HUES64 (cell line): Measurements from ENCODE around the gene MAPK7.

Experiments
- H3K27ac ChIP-seq: 2 replicates; pipeline ENCODE4 v1.7.0; 2013; ENCODE audit warnings: low read depth, low read length, inconsistent platforms
- H3K27me3 ChIP-seq: 2 replicates; pipeline ENCODE4 v1.6.1; 2013; ENCODE audit warnings: mild to moderate bottlenecking, low read length; ENCODE audit not compliant: insufficient read depth
- H3K36me3 ChIP-seq: 2 replicates; pipeline ENCODE4 v1.6.1; 2013; ENCODE audit warnings: mild to moderate bottlenecking, low read length; ENCODE audit not compliant: insufficient read depth
- H3K4me1 ChIP-seq: 2 replicates; pipeline ENCODE4 v1.6.1; 2013; ENCODE audit warnings: mild to moderate bottlenecking, low read length, moderate library complexity; ENCODE audit not compliant: insufficient read depth
- H3K4me3 ChIP-seq: 2 replicates; pipeline ENCODE4 v1.5.1; 2013; ENCODE audit warnings: mild to moderate bottlenecking, low read length, moderate library complexity
- H3K9ac ChIP-seq: 2 replicates; pipeline ENCODE4 v1.6.1; 2013; ENCODE audit warnings: mild to moderate bottlenecking, low read depth, low read length
- H3K9me3 ChIP-seq: 2 replicates; pipeline ENCODE4 v1.6.1; 2013; ENCODE audit warnings: low read depth, low read length; ENCODE audit not compliant: insufficient read depth
- WGBS: fragments of 150-250, 120-280 bp; methylation state at CpG from one replicate; pipeline ENCODE4 v1.1.7; 2013; ENCODE audit warnings: missing lambda C conversion rate; 5-methylcytosine and 5-hydroxymethylcytosine counted together

Gene MAPK7

GRCh38 chr17:19354748-19355147, 23.6 kb upstream of the MAPK7 start:
- Histone ChIP-seq H3K27ac (no peak overlapping the region), H3K9ac (no peak overlapping the region), H3K27me3 (no peaks in the 10 kb centered on the region), H3K4me3 (no peak overlapping the region), H3K36me3 (peaks cover 11% of the 10 kb centered on the region; the same call in 1 of the 2 replicates), H3K4me1 (peaks cover 3% of the 10 kb centered on the region; the same call in 1 of the 2 replicates), H3K9me3 (no peaks in the 10 kb centered on the region)
- WGBS, result 78% methylated on average over 6 of the region's 6 CpGs

GRCh38 chr17:19357351-19357750, 20.9 kb upstream of the MAPK7 start:
- Histone ChIP-seq H3K9me3 (no peaks in the 10 kb centered on the region), H3K9ac (no peak overlapping the region), H3K27me3 (no peaks in the 10 kb centered on the region), H3K4me3 (no peak overlapping the region), H3K36me3 (peaks cover 11% of the 10 kb centered on the region; the same call in 1 of the 2 replicates), H3K4me1 (peaks cover 3% of the 10 kb centered on the region; the same call in 1 of the 2 replicates), H3K27ac (no peak overlapping the region)
- WGBS, result 92% methylated on average over 7 of the region's 7 CpGs

- Histone ChIP-seq H3K9ac (no peak overlapping the region), H3K27me3 (no peaks in the 10 kb centered on the region), H3K4me1 (peaks cover 3% of the 10 kb centered on the region; the same call in 1 of the 2 replicates), H3K27ac (no peak overlapping the region), H3K36me3 (peaks cover 11% of the 10 kb centered on the region; the same call in 1 of the 2 replicates), H3K4me3 (no peak overlapping the region), H3K9me3 (no peaks in the 10 kb centered on the region)
- 92% methylated on average over 7 of the region's 7 CpGs for whole genome bisulfite sequencing
These were observed 20.5 kb upstream of the MAPK7 start for GRCh38 chr17:19357761-19358160.

- H3K4me3 ChIP-seq, result no peak overlapping the region
- 92% methylated on average over 7 of the region's 7 CpGs for WGBS
- no peak overlapping the region for H3K27ac ChIP-seq
- no peaks in the 10 kb centered on the region for H3K9me3 ChIP-seq
- H3K4me1 ChIP-seq, result peaks cover 1% of the 10 kb centered on the region; the same call in 1 of the 2 replicates
- H3K36me3 ChIP-seq, result peaks cover 11% of the 10 kb centered on the region; the same call in 1 of the 2 replicates
- H3K9ac ChIP-seq, result no peak overlapping the region
- no peaks in the 10 kb centered on the region for H3K27me3 ChIP-seq
These were observed 19.1 kb upstream of the MAPK7 start for GRCh38 chr17:19359151-19359550.

GRCh38 chr17:19359856-19360255, 18.4 kb upstream of the MAPK7 start:
- no peak overlapping the region for H3K27ac ChIP-seq
- H3K4me1 ChIP-seq, result no peaks in the 10 kb centered on the region
- H3K27me3 ChIP-seq, result no peaks in the 10 kb centered on the region
- no peak overlapping the region for H3K4me3 ChIP-seq
- no peak overlapping the region for H3K9ac ChIP-seq
- H3K36me3 ChIP-seq, result peaks cover 11% of the 10 kb centered on the region; the same call in 1 of the 2 replicates
- no peaks in the 10 kb centered on the region for H3K9me3 ChIP-seq
- WGBS, result 96% methylated on average over 5 of the region's 5 CpGs

GRCh38 chr17:19360772-19361171, 17.5 kb upstream of the MAPK7 start:
- WGBS, result 93% methylated on average over 8 of the region's 8 CpGs
- peaks cover 11% of the 10 kb centered on the region; the same call in 1 of the 2 replicates for H3K36me3 ChIP-seq
- no peak overlapping the region for H3K9ac ChIP-seq
- no peaks in the 10 kb centered on the region for H3K4me1 ChIP-seq
- no peaks in the 10 kb centered on the region for H3K9me3 ChIP-seq
- H3K4me3 ChIP-seq, result no peak overlapping the region
- no peak overlapping the region for H3K27ac ChIP-seq
- no peaks in the 10 kb centered on the region for H3K27me3 ChIP-seq

- WGBS, result 79% methylated on average over 5 of the region's 6 CpGs
- no peak overlapping the region for H3K9ac ChIP-seq
- no peaks in the 10 kb centered on the region for H3K4me1 ChIP-seq
- H3K4me3 ChIP-seq, result peak overlapping the region; percentile 75
- no peaks in the 10 kb centered on the region for H3K27me3 ChIP-seq
- H3K27ac ChIP-seq, result no peak overlapping the region
- H3K9me3 ChIP-seq, result no peaks in the 10 kb centered on the region
- peaks cover 11% of the 10 kb centered on the region; the same call in 1 of the 2 replicates for H3K36me3 ChIP-seq
These were observed 17.0 kb upstream of the MAPK7 start for GRCh38 chr17:19361326-19361725.

GRCh38 chr17:19361944-19362276, 16.4 kb upstream of the MAPK7 start:
- Histone ChIP-seq H3K4me3 (peak overlapping the region; percentile 75), H3K36me3 (peaks cover 11% of the 10 kb centered on the region; the same call in 1 of the 2 replicates), H3K27me3 (no peaks in the 10 kb centered on the region), H3K27ac (peak overlapping the region; percentile 77), H3K9me3 (no peaks in the 10 kb centered on the region), H3K4me1 (no peaks in the 10 kb centered on the region), H3K9ac (peak overlapping the region; percentile 48)
- WGBS, result 26% methylated on average over 16 of the region's 16 CpGs

GRCh38 chr17:19362277-19363113, 15.8 kb upstream of the MAPK7 start, which contains the start of gene B9D1:
TSS of gene B9D1 (minus strand) at chr17:19362723. CDS start at chr17:19362569, 154 bp downstream.
- no peaks in the 10 kb centered on the region for H3K9me3 ChIP-seq
- H3K9ac ChIP-seq, result peak within 1 kb of the TSS; percentile 54
- peaks cover 6% of the 10 kb centered on the region; the same call in 1 of the 2 replicates for H3K36me3 ChIP-seq
- under 1% methylated on average over 83 of the region's 83 CpGs for WGBS
- no peaks in the 10 kb centered on the region for H3K27me3 ChIP-seq
- no peaks in the 10 kb centered on the region for H3K4me1 ChIP-seq
- H3K27ac ChIP-seq, result peak within 1 kb of the TSS; percentile 77
- H3K4me3 ChIP-seq, result peak within 1 kb of the TSS; percentile 75

- H3K9ac ChIP-seq, result no peak overlapping the region
- peak overlapping the region; percentile 75 for H3K4me3 ChIP-seq
These were observed 15.2 kb upstream of the MAPK7 start for GRCh38 chr17:19363114-19363438.

GRCh38 chr17:19363460-19364035, 14.8 kb upstream of the MAPK7 start:
- Histone ChIP-seq H3K27me3 (no peaks in the 10 kb centered on the region), H3K4me3 (no peak overlapping the region), H3K27ac (no peak overlapping the region), H3K4me1 (no peaks in the 10 kb centered on the region), H3K9ac (no peak overlapping the region), H3K9me3 (no peaks in the 10 kb centered on the region), H3K36me3 (no peaks in the 10 kb centered on the region)
- whole genome bisulfite sequencing, result 67% methylated on average over 6 of the region's 6 CpGs

More at GRCh38 chr17:19363114-19363438, 15.2 kb upstream of the MAPK7 start:
- Histone ChIP-seq H3K27ac (no peak overlapping the region), H3K4me1 (no peaks in the 10 kb centered on the region), H3K36me3 (peaks cover under 1% of the 10 kb centered on the region; the same call in 1 of the 2 replicates), H3K27me3 (no peaks in the 10 kb centered on the region), H3K9me3 (no peaks in the 10 kb centered on the region)
- WGBS, result 43% methylated on average over 14 of the region's 14 CpGs
